Brain microvascular endothelial cell (primary cell): ENCODE data around the gene CASKIN1.

Source experiments
- DNase-seq: peaks from one replicate; pipeline ENCODE4 v3.0.0-alpha.2; 2020
- H3K27ac ChIP-seq: fragments of 250-450 bp; sonication (Bioruptor Pico); 2 replicates; pipeline ENCODE4 v1.5.1; 2020; ENCODE audit warnings: mild to moderate bottlenecking, moderate library complexity
- H3K27me3 ChIP-seq: fragments of 250-450 bp; sonication (Bioruptor Pico); replicated peaks from 2 replicates; pipeline ENCODE4 v1.5.1; 2020; ENCODE audit warnings: mild to moderate bottlenecking
- H3K36me3 ChIP-seq: fragments of 250-450 bp; sonication (Bioruptor Pico); replicated peaks from 2 replicates; pipeline ENCODE4 v1.5.1; 2020; ENCODE audit warnings: mild to moderate bottlenecking
- H3K4me3 ChIP-seq: 2 replicates; pipeline ENCODE4 v1.5.1; 2011; ENCODE audit warnings: low read depth, mild to moderate bottlenecking, control low read depth, low read length, moderate library complexity
- CTCF ChIP-seq: IDR thresholded peaks from 2 replicates; pipeline ENCODE4 v1.5.1; 2011; ENCODE audit warnings: low read depth, mild to moderate bottlenecking, moderate library complexity, low read length, control low read depth, inconsistent platforms; ENCODE audit errors: missing control alignments
- in situ Hi-C: cut with HindIII; loops from 2 replicates; pipeline ENCODE4 v1.10.0; 2017; ENCODE audit warnings: low sequenced_read_pairs, low pct_ligation_motif_present

Gene CASKIN1

GRCh38 chr16:2174396-2175131 is 21.8 kb downstream of the CASKIN1 start:
- TF ChIP-seq CTCF = no peak
- peaks cover 64% of the 10 kb centered on the region for H3K36me3 ChIP-seq
- DNase-seq = no peak
- no peaks in the 10 kb centered on the region for H3K27me3 ChIP-seq
- no peak overlapping the region for H3K4me3 ChIP-seq
- in situ Hi-C loops = no loop called here
- no peak overlapping the region for H3K27ac ChIP-seq

- no peak for TF ChIP-seq CTCF
- no peak for DNase-seq
- Histone ChIP-seq H3K4me3 (no peak overlapping the region), H3K27me3 (no peaks in the 10 kb centered on the region), H3K36me3 (peaks cover 67% of the 10 kb centered on the region), H3K27ac (no peak overlapping the region)
- in situ Hi-C loops = no loop called here
Observed at GRCh38 chr16:2173916-2174315, 22.5 kb downstream of the CASKIN1 start.

- Histone ChIP-seq H3K36me3 (peaks cover 66% of the 10 kb centered on the region), H3K4me3 (no peak overlapping the region), H3K27ac (no peak overlapping the region), H3K27me3 (no peaks in the 10 kb centered on the region)
- in situ Hi-C loops = no loop called here
- DNase-seq = no peak
- TF ChIP-seq CTCF = no peak
Observed at GRCh38 chr16:2173366-2173765, 23.0 kb downstream of the CASKIN1 start.

- DNase-seq = no peak
- no peak overlapping the region for H3K4me3 ChIP-seq
- H3K27ac ChIP-seq = no peak overlapping the region
- in situ Hi-C loops = no loop called here
- no peak for TF ChIP-seq CTCF
- no peaks in the 10 kb centered on the region for H3K27me3 ChIP-seq
- peaks cover 67% of the 10 kb centered on the region for H3K36me3 ChIP-seq
Observed at GRCh38 chr16:2172688-2173335, 23.6 kb downstream of the CASKIN1 start.

GRCh38 chr16:2171601-2172178 is 24.7 kb downstream of the CASKIN1 start:
- Histone ChIP-seq H3K27me3 (no peaks in the 10 kb centered on the region), H3K27ac (no peak overlapping the region), H3K4me3 (no peak overlapping the region), H3K36me3 (peaks cover 67% of the 10 kb centered on the region)
- no peak for TF ChIP-seq CTCF
- DNase-seq = no peak
- in situ Hi-C loops = no loop called here
